Cortex of kidney (tissue), 1 donor: ENCODE results near the gene EFEMP2.

Experiments
- DNase-seq: peaks from one replicate; lab custom pipeline; 2025; lab: John Stamatoyannopoulos, UW

The EFEMP2 gene

GRCh38 chr11:65826984-65827735, 45.4 kb downstream of the EFEMP2 start:
- no peak for DNase-seq

- no peak for DNase-seq
These were observed 49.6 kb downstream of the EFEMP2 start for GRCh38 chr11:65822776-65823528.

GRCh38 chr11:65821107-65821506, 51.5 kb downstream of the EFEMP2 start:
- no peak for DNase-seq

- DNase-seq, result no peak
These were observed 54.5 kb downstream of the EFEMP2 start for GRCh38 chr11:65817835-65818680.

- DNase-seq, result no peak
These were observed 55.2 kb downstream of the EFEMP2 start for GRCh38 chr11:65817312-65817834.

- no peak for DNase-seq
These were observed 55.9 kb downstream of the EFEMP2 start for GRCh38 chr11:65816696-65817095.
